Activated naive CD4-positive, alpha-beta T cell treated with Interleukin-2 at 50 U/mL for 16 hours (primary cell): ENCODE results near the gene CCDC50.

Experiments used
- DNase-seq: peaks from one replicate; pipeline ENCODE4 v3.0.0-alpha.2; 2020

Gene CCDC50

DNA sequence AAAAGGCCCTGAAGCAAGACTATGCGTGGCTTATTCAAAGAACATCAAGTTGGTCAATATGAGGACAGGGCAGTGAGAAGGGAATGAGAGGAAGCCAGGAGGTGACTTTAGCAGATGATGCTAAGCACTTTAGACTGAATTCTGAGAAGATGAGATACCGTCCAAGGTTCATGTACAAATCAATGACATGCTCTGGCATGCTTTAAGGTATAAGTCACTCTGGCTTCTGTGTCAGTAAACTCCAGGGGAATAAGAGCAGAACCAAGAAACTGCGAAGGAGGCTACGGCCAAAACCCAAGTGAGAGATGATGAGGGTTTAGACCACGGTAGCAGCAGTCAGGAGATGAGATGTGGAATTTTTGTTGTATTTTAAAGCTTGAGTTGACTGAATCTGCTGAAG is 8.9 kb upstream of the CCDC50 start:
- no peak for DNase-seq

GRCh38 chr3:191321019-191321767 is 8.0 kb upstream of the CCDC50 start:
- DNase-seq, result no peak

DNA sequence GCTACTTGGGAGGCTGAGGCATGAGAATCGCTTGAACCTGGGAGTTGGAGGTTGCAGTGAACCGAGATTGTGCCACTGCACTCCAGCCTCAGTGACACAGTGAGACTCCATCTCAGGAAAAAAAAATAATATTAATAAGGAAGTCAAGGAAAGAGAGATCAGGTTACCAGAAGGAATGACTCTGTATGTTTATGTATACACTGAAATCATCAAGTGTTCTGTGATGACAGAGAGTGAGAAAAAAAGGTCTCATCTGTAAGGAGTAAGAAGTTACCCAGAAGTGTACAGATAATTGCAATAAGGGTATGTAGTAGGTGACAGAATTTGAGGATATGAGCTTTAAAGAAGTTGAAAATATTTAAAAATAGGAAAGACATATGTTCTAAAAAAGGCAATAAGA is 4.3 kb upstream of the CCDC50 start:
- no peak for DNase-seq

GRCh38 chr3:191327526-191327925 is 1.7 kb upstream of the CCDC50 start:
- DNase-seq, result no peak

GRCh38 chr3:191328383-191328961 is 722 bp upstream of the CCDC50 start:
- DNase-seq, result no peak

- peak; percentile 15 for DNase-seq
These were observed 698 bp downstream of the CCDC50 start, which contains the start of gene UTS2B for GRCh38 chr3:191329654-191330529. TSS of gene UTS2B (minus strand) at chr3:191330526. CDS start at chr3:191282189, 48,337 bp downstream.

DNA sequence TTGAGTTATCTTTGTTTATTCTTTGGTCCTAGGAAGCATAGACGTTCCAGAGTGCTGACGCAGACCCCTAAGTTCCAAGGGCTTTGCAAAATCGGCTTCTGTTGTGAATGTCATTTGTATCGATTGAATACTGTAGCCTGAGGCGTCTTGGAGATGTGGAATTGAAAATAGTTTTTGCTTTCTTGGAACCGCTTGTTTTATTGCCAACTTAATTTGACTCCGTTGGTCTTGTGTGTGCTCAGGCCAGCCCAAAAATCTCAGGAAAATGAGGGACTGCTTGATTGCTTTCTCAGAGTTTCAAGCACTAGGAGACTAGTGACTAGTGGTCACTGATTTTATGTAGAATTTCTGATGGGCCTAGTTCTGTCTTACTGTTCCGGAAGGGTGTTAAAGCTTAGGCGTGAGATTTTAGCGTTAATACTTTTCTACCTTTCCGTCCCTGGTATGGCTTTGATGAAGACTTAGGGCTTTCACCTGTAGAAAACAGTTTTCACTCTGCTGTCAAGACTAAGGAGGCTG is 1.4 kb downstream of the CCDC50 start:
- no peak for DNase-seq

- DNase-seq, result no peak
These were observed 2.2 kb downstream of the CCDC50 start for GRCh38 chr3:191331388-191331787.

GRCh38 chr3:191333298-191333880 is 4.2 kb downstream of the CCDC50 start:
- DNase-seq, result no peak

DNA sequence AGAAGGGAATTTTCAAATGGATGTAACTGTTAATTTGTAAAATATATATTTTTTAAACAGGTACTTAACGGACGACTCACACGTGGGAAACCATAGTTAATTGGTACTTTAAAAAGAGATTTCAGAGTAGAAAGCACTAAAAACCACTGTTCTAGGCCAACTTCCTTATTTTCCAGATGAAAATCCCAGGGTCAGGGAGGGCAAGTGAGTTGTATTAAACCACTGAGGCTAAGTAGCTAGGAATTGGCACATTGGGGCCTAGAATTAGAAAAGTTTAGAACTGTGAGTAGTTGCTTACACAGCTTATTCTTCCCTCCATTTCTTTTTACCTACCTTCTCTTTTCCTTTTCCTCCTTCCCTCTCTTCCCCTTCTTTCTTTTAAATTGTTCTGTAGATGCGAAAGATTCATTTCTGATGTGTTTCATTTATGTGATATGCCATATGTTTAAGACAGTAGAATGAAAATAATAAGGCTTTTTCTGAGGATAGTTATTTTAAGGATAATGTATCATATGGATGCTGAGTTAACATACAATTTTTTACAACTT is 5.2 kb downstream of the CCDC50 start:
- DNase-seq, result no peak

GRCh38 chr3:191336833-191337232 is 7.6 kb downstream of the CCDC50 start:
- DNase-seq, result no peak

DNA sequence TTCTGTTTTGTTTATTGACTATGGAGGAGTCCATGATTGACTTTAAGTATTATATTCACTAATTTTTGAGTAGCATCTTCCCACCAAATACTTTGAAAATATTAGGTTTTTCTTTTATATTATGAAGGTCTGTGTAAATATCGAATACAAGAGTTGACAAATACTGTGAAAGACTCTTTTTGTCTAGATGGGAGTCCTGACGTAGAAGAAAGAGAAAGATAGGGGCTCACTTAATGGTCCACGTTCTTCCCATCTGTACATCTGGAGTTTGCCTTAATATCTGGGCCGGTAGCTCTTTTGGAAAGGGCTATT is 8.9 kb downstream of the CCDC50 start:
- no peak for DNase-seq

GRCh38 chr3:191339316-191339917 is 10.2 kb downstream of the CCDC50 start:
- no peak for DNase-seq

DNA sequence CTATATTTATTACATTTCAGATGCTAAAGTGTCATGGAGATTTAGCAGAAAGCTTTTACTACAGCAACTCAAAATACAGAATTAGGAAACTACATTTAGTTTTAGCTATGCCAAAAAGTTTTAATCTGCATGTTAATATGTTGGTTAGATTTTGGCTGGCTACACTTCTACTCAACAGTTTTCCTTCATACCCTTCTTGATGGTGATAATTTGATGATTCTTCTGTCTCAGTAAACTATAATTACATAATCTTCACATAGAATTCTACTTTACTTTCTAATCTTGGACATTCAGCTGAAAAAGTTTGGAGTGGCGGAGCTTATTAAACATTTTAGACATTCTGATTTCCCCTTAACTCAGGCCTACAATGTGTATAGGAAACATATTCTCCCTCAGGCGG is 11.2 kb downstream of the CCDC50 start:
- DNase-seq, result no peak

- DNase-seq, result no peak
These were observed 11.8 kb downstream of the CCDC50 start for GRCh38 chr3:191340966-191341365.

DNA sequence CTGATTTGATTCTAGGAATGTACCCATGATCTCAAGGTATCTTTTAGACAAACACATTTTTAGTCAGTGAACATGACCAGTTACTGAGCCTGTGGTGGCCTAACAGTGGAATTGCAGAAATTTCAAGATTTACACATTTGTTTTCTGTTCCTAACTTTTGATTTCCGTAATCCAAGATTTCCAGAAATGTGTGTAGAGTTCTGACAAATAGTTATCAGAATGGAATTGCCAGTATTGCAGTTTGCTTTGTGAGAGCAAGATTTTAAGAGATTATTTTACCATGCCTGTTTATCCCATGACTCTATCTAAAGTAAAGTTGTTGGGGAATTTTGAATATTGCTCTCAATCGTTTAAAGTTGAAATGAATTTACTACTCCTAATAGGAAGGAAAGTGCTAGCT is 12.8 kb downstream of the CCDC50 start:
- no peak for DNase-seq

- DNase-seq, result no peak
These were observed 13.2 kb downstream of the CCDC50 start for GRCh38 chr3:191342411-191342810.

GRCh38 chr3:191343115-191343514 is 13.9 kb downstream of the CCDC50 start:
- DNase-seq, result no peak

- no peak for DNase-seq
These were observed 14.7 kb downstream of the CCDC50 start for GRCh38 chr3:191343913-191344312.

GRCh38 chr3:191345334-191345733 is 16.1 kb downstream of the CCDC50 start:
- DNase-seq, result no peak

DNA sequence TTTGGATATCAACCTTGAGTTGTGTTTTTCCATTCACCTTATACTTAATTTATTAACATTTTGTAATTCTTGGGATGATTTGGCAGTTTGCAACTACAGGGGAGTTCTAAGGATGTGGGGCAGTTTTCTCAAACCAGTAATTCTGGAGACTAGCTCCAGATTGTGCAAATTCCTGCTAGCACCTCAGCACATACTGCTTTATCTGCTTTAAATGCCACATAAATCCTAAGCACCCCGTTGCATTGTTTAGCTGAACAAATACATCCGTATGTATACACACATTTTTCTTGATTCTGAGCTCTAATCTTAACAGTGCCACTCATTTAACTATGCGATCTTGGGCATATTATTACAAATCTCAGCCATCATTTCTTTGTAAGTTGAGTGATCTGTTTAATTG is 18.0 kb downstream of the CCDC50 start:
- no peak for DNase-seq

GRCh38 chr3:191348098-191348497 is 18.9 kb downstream of the CCDC50 start:
- no peak for DNase-seq
